ENCODE measurements around the gene AATF.

AATF gene

DNA sequence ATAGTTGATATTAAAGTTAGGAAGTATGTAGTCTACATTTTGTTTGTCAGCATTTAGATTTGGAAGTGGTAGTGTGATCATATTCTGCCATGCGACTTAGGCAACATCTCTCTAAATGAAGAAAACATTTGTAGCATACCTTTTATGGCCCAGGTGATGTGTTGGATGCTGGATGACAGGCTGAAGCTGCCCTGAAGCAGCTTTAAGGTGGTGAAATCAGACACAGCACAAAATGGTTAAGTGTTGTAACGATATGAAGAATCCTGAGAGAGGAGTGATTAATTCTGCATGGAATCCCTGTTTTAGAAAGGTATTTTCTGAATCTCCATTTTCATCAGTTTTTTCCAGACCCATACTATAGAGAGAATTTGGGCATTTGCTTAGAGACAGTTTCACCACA lies 28.3 kb downstream of the AATF start:
- intact Hi-C loops (cut with DNase I) = no loop called here
- no peak for DNase-seq

DNA sequence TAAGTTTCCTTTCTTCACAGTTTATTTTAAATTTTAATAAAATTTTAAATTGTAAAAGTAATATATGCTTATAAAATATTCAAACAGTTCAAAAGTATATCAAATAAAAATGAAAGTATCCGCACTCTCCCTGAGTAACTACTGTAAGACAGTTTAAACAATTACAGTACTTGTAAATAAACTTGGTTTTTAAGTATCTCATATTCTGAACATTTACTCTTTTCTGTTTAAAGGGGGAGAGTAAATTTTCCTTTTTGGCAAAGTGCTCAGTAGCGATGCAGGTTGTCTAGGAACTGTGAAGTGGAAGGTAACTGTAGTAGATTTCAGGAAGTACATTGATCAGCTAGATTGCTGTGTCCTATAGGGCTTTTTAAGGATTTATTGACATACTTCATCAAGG lies 28.8 kb downstream of the AATF start:
- no peak for DNase-seq
- intact Hi-C loops (cut with DNase I) = no loop called here

DNA sequence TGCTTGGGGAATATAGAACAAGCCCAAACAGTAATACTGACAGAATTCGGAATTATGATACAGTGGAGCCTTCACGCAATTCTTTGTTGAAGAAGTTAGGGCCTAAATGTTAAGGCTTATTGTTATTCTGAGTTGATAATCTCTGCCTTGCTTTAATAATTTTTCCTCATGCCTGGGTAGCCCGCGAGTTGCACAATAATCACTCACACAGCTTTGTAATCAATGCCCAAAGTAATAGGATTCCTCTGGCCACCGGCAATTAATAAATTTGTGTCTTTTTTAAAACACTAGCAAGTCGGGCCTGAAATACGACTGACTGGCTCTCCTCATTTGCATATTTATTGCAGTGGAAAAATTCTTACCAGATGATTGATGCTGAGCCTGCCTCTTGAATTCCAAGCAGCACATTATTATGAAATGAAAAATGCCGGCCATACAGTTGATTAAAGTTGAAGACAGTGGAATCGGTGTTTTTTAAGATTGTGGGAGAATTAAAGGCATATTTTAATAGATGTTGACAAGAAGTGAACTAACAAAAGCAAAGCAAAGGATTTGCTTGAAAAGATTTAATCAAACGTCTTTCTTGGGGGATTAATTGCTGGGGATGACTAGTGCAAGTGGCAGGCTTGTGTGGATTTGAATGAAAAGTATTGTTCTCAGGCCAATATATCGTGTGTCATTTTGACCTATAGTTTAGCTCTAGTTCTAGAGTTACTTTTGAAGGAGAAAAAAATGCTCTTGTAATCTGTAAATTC lies 30.2 kb downstream of the AATF start:
- DNase-seq = no peak
- intact Hi-C loops (cut with DNase I) = no loop called here

DNA sequence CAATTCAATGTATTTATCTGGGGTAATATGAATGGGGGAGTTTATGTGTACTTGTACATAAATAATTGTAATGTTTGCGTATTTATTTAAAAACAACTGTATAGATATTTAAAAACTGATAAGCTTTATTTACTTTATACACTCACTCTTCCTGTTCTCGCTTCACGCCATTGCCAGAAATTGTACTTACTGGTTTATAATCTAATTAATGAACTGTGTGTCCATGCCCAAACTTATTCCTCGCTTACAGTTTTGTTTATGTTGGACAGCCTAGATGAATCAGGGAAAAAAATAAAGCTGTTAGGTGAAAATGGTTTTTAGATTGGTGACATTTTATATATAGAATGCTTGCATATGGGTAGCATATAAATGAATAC lies 30.8 kb downstream of the AATF start:
- no peak for DNase-seq
- intact Hi-C loops (cut with DNase I) = no loop called here

DNA sequence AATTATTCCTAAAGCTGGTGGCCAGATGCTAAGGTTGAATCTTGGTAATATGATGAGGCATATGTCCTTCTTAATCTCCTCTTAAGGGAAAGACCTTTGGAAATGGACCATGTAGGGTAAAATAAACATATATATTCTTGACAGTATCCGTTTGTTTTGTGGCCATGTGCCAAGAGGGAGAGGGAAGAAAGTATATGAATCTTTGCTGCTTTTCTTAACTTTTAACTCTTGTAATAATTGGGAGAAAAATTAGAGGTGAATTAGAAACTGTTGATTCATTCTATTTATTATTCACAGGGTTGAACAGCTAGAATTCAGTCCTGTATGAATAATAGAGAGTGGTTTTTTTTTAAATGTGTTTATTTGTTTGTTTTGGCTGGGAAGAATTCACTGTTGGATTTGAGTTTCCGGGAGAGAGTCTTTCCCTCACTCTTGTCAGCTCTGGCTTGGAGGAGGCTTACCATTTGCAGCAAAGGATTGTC lies 31.6 kb downstream of the AATF start:
- DNase-seq = no peak
- intact Hi-C loops (cut with DNase I) = no loop called here

DNA sequence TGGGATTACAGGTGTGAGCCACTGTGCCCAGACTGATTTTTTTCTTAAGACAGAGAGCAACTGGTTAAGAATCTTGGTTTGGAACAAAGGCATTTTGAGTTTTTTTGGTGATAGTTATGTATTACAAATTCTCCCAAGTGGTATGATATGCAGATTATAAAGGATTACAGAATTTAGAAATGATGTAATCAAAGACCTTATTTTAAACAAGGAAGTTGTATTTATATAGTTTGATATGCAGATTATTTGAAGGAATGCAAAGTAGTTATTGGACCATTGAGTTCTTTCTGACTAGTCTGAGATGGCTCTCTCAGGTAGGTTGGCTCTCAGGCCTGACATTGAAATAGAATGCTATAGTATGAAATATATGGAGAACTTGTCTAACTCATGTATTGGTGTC lies 34.9 kb downstream of the AATF start:
- intact Hi-C loops (cut with DNase I) = no loop called here
- no peak for DNase-seq

DNA sequence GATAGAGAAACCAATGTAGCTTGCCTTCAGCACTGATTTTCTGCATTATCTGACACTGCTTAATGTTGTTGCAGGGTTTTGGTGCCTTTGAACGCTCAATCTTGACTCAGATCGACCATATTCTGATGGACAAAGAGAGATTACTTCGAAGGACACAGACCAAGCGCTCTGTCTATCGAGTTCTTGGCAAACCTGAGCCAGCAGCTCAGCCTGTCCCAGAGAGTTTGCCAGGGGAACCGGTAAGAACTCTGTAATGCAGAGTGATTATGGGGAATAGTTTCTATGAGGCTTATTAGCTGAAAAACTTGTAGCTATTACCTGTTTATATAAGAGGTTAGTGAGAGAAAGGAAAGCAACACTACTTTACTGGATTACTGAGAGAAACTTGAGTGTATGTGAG lies 40.4 kb downstream of the AATF start:
- no peak for DNase-seq
- intact Hi-C loops (cut with DNase I) = no loop called here

DNA sequence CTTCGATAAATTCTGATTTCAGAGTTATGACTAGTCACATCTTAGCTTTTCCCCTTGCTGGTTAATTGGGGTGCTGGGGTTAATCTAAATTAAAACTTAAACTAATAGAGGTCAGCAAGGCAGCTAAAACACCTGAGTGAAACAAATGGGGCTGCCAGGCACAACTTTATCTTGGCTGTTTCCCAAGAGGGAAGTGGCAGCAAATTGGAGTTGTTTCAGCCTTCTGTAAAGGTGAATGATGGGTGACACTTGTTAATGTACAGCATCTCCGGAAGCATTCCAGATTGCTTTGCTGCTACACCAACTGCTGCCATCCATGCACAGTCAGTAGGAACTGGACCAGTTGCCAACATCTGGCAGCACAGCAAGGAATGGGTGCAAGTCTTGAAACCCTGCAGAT lies 43.9 kb downstream of the AATF start:
- intact Hi-C loops (cut with DNase I) = no loop called here
- no peak for DNase-seq

DNA sequence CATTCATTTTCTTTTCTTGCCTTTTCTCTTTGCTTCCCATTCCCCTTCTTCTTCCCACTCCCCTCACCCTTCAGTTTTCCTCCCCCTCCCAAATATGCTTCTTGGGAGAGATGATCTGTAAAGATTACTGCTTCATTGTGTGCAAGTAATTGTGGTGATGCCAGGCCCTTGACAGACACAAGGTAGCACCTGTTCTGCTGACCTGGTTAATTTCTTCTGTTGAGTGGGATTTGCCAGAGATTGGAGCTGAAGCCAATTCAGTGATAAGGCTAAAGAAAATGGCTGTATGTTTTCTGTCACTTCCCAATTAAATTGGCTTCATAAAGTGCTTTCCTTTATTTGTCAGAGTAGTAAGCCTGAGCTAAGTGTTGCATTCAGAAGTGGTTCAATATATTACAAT lies 44.5 kb downstream of the AATF start:
- intact Hi-C loops (cut with DNase I) = no loop called here

DNA sequence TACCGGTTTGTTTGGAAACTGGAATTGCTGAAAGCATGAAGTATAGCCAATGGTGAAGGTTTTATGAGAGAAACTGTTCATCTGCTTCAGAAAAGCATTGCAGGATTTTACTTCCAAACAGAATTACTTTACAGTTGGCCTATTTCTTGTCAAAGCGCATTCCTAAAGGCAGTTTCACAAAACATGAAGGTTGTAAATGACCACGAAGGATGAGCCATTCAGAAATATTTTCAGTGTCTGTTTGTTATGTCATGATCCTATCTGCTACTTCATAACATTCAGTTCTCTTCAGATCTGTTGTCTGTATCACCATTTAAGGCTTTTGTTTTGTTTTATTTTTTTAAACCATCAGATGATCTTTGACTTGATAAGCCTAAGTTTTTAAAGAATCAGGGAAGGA lies 45.7 kb downstream of the AATF start:
- intact Hi-C loops (cut with DNase I) = no loop called here
- no peak for DNase-seq

More for the DNA sequence above, 44.5 kb downstream of the AATF start:
- DNase-seq = no peak

DNA sequence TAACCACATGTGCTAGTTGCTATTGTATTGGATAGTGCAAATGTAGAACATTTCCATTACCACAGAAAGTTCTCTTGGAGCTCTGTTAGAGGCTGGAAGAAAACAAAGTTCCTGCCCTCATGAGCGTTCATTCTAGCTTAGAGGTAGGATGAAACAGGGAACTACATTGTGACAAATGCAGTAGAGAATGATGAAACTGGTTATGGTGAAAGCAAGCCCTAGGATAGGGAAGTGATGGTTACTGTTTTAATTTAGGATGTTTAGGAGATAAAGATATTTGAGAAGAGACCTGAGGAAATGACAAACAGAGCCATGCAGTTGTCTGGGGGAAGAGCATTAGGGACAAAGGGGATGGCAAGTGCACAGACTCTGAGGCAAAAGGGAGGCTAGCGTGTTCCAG lies 50.7 kb downstream of the AATF start:
- no peak for DNase-seq

DNA sequence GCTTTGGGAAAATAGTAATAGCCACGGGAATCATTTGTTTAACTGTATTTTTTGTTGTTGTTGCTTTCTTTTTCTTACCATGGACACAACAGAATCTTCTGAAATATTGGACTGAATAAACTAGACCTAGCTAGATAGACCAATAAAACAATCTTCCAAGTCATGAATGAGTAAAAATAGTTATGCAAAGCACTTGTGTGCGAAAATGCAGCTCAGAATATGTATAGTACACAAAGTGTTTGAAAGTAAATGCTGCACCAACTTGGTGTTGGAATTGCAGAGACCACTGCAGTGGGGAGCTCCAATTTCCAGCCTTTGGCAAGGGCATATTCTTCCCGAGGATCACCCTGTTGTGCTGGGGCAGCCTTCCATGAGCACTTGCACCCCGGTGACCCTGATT lies 68.0 kb downstream of the AATF start:
- no peak for DNase-seq
- intact Hi-C loops (cut with DNase I) = no loop called here

More for the DNA sequence above, 50.7 kb downstream of the AATF start:
- intact Hi-C loops (cut with DNase I) = no loop called here

DNA sequence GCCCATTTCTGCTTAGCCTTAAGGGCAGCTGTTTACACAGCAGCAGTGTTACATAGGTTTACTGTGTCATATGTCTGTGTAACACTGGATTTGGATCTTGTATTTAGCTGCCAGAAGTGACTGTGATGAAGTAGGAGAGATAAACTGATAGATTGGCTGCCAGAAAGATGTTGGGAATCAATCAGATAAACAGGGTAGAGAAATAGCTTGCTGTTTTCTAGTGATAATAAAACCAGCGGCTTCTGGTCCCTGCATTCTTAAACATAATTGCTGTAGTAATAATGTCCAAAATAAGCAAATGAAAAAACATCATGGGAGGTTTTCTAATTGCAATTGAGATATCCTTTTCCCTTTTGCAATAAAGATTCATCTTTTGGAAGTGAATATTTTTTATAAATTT lies 68.7 kb downstream of the AATF start:
- no peak for DNase-seq
- intact Hi-C loops (cut with DNase I) = no loop called here

DNA sequence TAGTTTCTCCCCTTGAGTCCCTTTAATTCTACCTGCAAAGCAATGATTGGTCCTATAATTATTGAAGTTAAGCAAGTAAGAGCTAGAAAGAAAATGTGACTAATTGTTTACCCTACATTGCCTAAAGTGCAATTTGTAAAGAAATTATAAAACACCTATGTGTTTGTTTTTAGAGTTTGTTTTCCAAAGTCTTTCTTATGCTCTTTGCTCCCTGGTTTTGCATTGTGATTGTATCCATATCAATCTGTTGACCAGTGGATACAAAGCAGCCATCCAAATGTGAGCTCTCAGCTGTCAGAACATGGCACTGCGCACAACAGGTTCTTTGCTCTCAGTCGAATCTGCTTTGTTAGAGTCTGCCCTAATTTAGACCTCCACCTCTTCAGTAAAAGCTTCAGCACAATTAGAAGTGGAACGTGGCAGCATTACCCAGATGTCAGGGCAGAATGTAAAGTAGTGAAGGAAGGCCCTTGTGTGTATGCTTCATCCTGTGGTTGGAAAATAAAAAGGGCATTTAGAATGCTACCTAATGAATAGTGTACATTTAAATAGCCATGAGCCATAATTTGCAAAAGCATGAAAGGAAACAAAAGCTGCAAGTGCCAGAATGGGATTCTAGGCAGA lies 70.5 kb downstream of the AATF start:
- no peak for DNase-seq
- intact Hi-C loops (cut with DNase I) = no loop called here

DNA sequence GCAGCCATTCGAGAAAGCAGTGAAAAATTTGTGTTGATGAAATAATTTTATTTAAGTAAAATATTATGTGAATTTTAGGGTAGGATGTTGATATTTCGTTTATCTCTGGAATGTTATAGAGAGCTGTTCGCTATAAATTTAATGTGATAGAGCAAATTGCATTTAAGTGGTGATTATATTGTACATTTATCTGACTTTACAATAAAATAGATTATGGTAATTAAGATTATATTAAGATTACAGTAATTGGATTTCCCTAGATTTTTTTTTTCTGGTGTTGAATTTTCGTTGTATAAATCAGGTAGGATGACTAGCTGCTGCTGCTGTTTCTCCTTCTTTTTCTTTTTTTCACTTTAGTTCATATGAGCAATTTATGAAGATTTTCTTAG lies 71.0 kb downstream of the AATF start:
- DNase-seq = no peak
- intact Hi-C loops (cut with DNase I) = no loop called here

DNA sequence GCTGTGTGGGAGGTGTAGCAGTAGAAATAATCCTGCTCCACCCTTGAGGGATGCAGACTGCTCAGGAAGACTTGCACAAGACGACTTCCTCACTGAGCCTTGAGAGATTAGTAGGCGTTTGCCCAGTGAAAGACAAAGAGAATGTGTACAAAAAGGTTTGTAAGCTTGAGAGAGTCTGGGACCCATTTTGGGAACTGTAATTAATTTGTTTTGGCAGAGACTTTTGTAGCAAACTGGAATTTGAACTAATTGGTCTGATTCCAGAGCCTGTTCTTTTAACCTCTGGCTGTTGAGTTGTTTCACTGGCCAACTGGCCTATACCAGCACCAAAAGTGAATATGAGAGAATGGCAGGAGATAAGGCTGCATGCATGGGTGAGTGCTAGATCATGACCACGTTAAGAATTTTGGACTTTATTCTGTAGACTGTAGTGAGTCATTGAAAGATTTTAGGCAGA lies 75.5 kb downstream of the AATF start:
- no peak for DNase-seq

DNA sequence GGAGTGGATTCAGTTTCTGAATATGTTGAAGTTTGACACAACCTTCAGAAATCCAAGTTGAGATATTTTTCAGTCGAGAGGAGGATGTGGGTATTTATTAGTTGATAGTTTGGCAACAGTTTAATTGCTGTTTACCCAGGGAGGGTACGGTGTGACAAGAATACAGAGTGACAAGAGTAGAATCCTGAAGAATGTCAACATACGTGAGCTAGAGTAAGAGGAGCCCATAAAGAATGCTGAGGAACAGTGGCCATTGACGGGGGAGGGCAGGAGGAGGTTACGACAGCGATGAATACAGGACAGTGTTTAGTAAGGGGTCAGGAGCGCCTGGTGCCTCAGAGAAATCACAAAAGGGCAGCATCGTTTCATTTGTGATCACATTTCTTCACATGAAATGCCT lies 76.5 kb downstream of the AATF start:
- DNase-seq = no peak
- intact Hi-C loops (cut with DNase I) = no loop called here

More for the DNA sequence above, 75.5 kb downstream of the AATF start:
- intact Hi-C loops (cut with DNase I) = no loop called here

DNA sequence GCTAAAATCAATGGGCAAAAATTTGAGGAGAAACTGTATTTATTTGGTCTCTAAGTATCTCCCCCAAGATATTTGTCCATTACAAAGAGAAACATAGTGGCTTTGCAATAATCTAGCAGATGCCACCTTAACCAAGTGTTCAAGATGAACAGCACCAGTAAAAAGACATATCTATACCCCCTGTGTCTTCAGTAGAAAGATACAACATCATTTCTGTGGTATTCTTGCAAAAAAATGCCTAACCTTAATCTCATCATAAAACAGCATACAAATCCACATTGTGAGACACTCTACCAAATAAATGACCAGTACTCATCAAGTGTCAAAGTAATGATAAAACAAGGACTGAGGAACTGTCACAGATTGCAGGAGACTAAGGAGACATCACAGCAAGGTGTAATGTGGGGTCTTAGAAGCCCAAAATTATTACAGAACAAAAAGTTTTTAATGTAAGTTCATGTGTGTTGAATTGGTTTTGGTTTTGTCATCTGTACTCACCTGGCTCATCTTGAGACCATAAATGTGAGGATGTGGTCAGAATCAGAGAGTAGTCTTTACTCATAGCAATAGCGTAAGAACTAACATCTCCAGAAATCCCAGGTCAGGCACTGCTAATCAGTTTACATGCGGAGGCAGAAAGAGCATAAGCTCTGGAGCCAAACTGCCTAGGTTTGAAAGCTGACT lies 77.2 kb downstream of the AATF start:
- DNase-seq = no peak
- intact Hi-C loops (cut with DNase I) = no loop called here

DNA sequence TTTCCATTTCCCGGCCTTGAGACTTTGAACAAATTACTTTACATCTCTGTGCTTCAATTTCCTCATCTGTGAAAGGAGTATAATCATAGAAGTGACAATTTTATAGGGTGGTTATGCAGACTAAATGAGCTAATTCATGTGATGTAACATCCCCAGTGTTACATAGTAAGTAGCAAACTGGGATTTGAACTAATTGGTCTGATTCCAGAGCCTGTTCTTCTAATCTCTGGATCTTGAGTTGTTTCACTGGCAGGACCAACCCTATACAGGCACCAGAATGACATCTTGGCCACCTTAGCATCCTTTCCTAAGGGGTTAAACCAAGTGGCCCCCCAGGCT lies 77.7 kb downstream of the AATF start:
- intact Hi-C loops (cut with DNase I) = no loop called here
- no peak for DNase-seq

DNA sequence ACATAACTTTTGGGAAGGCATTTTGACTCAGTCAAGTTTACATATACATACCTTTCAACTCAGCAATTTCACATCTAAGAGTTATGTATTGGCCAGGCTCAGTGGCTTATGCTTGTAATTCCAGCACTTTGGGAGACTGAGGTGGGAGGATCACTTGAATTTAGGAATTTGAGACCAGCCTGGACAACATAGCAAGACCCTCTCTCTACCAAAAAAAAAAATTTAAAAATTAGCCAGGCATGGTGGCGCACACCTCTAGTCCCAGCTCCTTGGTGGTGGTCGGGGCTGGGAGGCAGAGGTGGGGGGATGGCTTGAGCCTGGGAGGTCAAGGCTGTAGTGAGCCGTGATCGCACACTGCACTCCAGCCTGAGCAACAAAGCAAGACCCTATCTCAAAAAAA lies 79.3 kb downstream of the AATF start:
- intact Hi-C loops (cut with DNase I) = no loop called here
- no peak for DNase-seq

DNA sequence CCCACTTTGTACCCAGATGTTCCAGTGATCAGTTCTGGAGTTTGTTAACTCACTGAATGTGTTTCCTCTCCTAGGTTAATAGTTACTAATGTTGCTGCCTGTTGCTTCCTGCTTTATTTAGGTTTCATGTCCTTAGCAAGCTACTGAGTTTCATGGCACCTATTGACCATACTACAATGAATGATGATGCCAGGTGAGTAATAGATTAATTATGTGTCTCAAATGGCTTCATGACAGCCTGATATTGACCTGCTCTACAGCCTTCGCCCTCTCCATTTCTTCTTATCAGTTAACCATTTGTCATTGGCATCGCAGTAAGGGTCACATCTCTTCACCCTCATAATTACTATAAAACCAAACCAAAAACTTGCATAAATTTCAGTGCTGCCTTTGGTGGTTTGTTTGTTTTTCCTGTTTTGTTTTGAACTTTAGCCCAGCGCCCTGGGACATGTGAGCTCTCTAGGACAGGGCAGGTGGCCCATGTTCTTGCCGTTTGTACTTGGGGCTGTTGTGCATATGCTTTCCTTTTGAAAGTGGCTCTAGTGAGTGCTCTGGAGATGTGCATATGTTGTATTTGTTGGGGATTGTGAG lies 82.8 kb downstream of the AATF start:
- no peak for DNase-seq
- intact Hi-C loops (cut with DNase I) = no loop called here
